PC-9 (cell line): ENCODE results near the gene SRGAP1. TPM values are rescaled to one million over a fixed set of nuclear protein-coding genes. Genes with fewer than 3 reads are reported as not detected.

Experiments used
- BruUV-seq: library from RNA; stranded (reverse); fragments of 400-500 nt; replicated peaks from 2 replicates; lab custom pipeline; 2021; lab: Mats Ljungman, UMichigan
- CTCF ChIA-PET: fragments of 300-600 bp; sonication (Branson Sonifier 250); formaldehyde crosslinking; loops from one replicate; lab custom pipeline; 2022; ENCODE audit warnings: antibody characterized with exemption; lab: Charles Lee
- POLR2A ChIA-PET: fragments of 300-600 bp; sonication (Branson Sonifier 250); formaldehyde crosslinking; loops from one replicate; lab custom pipeline; 2022; ENCODE audit warnings: antibody characterized with exemption; ENCODE audit not compliant: unreplicated experiment; lab: Charles Lee
- DNase-seq, 2 experiments: peaks; one replicate each; pipeline versions ENCODE4 v3.0.0 to v3.0.0-alpha.2; 2015 to 2022; ENCODE audit warnings: mixed read lengths in 1 of 2
- H2AFZ ChIP-seq: fragments of 200-600 bp; sonication (generic); 2 replicates; pipeline ENCODE4 v1.8.1; 2017; ENCODE audit warnings: antibody characterized with exemption
- H3F3A ChIP-seq: fragments of 200-600 bp; sonication (generic); 2 replicates; pipeline ENCODE4 v1.8.1; 2017; ENCODE audit warnings: antibody characterized with exemption, mild to moderate bottlenecking, low read depth; ENCODE audit not compliant: insufficient read depth
- H3K27ac ChIP-seq: fragments of 200-600 bp; sonication (generic); 2 replicates; pipeline ENCODE4 v1.6.1; 2016; ENCODE audit warnings: mixed run types
- H3K27me3 ChIP-seq: fragments of 200-600 bp; sonication (generic); 2 replicates; pipeline ENCODE4 v1.6.1; 2016; ENCODE audit warnings: low read depth, mixed run types; ENCODE audit not compliant: insufficient read depth
- H3K36me3 ChIP-seq: fragments of 200-600 bp; sonication (generic); 2 replicates; pipeline ENCODE4 v1.6.1; 2016; ENCODE audit warnings: low read depth, mixed run types
- H3K4me1 ChIP-seq: fragments of 200-600 bp; sonication (generic); replicated peaks from 2 replicates; pipeline ENCODE4 v1.6.1; 2016; ENCODE audit warnings: mixed run types; ENCODE audit not compliant: insufficient read depth
- H3K4me2 ChIP-seq: fragments of 200-600 bp; sonication (generic); 2 replicates; pipeline ENCODE4 v1.6.1; 2017; ENCODE audit warnings: mixed run types
- H3K4me3 ChIP-seq: fragments of 200-600 bp; sonication (generic); 2 replicates; pipeline ENCODE4 v1.6.1; 2016; ENCODE audit warnings: mixed run types
- H3K79me2 ChIP-seq: fragments of 200-600 bp; sonication (generic); 2 replicates; pipeline ENCODE4 v1.6.1; 2017; ENCODE audit warnings: low read depth, mixed run types
- H3K9me2 ChIP-seq: fragments of 200-600 bp; sonication (generic); 2 replicates; pipeline ENCODE4 v1.8.1; 2017; ENCODE audit warnings: mild to moderate bottlenecking; ENCODE audit not compliant: insufficient read depth
- H3K9me3 ChIP-seq: fragments of 200-600 bp; sonication (generic); 2 replicates; pipeline ENCODE4 v1.8.1; 2016; ENCODE audit warnings: low read depth; ENCODE audit not compliant: insufficient read depth
- H4K20me1 ChIP-seq: fragments of 200-600 bp; sonication (generic); 2 replicates; pipeline ENCODE4 v1.8.1; 2017; ENCODE audit not compliant: insufficient read depth
- EZH2 ChIP-seq: fragments of 200-600 bp; sonication (generic); IDR thresholded peaks from 2 replicates; pipeline ENCODE4 v1.8.0; 2017; ENCODE audit warnings: antibody characterized with exemption, low read depth
- intact Hi-C: fragments of 100-400 bp; cut with micrococcal nuclease; formaldehyde crosslinking; loops from one replicate; pipeline ENCODE4 v1.10.0; 2022; ENCODE audit not compliant: unreplicated experiment
- total RNA-seq: library from RNA; stranded (reverse); gene quantifications from 2 replicates; pipeline ENCODE4 v1.2.3, GENCODE V29; 2021
- TF ChIP-seq, protein P1 (sequence below): fragments of 200-600 bp; sonication (generic); conservative IDR thresholded peaks from 2 replicates; pipeline ENCODE4 v1.6.1; 2017; ENCODE audit warnings: mixed run types, antibody characterized with exemption, mild to moderate bottlenecking, moderate library complexity

The SRGAP1 gene
- total RNA-seq, 1 experiment from 2014 or later, result 24.5 TPM

DNA sequence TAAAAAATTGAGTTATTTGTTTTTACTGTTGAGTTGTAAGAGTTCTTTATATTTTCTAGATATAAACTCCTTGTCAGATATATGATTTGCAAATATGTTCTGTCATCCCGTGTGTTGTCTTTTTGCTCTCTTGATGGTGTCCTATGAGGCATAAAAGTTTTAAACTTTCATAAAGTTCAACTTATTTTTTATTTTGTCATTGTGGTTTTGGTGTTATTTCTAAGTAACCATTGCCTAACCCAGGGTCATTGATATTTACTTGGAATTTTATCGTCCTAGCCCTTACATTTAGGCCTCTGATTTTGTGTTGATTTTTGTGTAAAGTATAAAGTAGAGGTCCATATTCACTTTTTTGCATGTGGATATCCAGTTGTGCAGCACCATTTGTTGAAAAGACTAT lies 63.1 kb downstream of the SRGAP1 start:
- H3K79me2 ChIP-seq, result peaks cover 99% of the 10 kb centered on the region
- intact Hi-C loops, result no loop called here
- no peaks in the 10 kb centered on the region for H3K9me2 ChIP-seq
- BruUV-seq, result no TSS peak
- ChIA-PET POLR2A (no interaction called here), CTCF (no interaction called here)
- H3K27me3 ChIP-seq, result no peaks in the 10 kb centered on the region
- peaks cover 15% of the 10 kb centered on the region for H3F3A ChIP-seq
- H3K4me1 ChIP-seq, result peaks cover 23% of the 10 kb centered on the region
- H3K36me3 ChIP-seq, result peaks cover 11% of the 10 kb centered on the region; the same call in 1 of the 2 replicates
- no peak overlapping the region for H3K4me2 ChIP-seq
- DNase-seq, result no peak
- H3K27ac ChIP-seq, result no peak overlapping the region
- H3K9me3 ChIP-seq, result no peaks in the 10 kb centered on the region; the same call in 1 of the 2 replicates
- H3K4me3 ChIP-seq, result no peak overlapping the region
- no peaks in the 10 kb centered on the region for H4K20me1 ChIP-seq
- TF ChIP-seq, protein P1, sequence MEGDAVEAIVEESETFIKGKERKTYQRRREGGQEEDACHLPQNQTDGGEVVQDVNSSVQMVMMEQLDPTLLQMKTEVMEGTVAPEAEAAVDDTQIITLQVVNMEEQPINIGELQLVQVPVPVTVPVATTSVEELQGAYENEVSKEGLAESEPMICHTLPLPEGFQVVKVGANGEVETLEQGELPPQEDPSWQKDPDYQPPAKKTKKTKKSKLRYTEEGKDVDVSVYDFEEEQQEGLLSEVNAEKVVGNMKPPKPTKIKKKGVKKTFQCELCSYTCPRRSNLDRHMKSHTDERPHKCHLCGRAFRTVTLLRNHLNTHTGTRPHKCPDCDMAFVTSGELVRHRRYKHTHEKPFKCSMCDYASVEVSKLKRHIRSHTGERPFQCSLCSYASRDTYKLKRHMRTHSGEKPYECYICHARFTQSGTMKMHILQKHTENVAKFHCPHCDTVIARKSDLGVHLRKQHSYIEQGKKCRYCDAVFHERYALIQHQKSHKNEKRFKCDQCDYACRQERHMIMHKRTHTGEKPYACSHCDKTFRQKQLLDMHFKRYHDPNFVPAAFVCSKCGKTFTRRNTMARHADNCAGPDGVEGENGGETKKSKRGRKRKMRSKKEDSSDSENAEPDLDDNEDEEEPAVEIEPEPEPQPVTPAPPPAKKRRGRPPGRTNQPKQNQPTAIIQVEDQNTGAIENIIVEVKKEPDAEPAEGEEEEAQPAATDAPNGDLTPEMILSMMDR, result no peak
- no peak for TF ChIP-seq EZH2
- H2AFZ ChIP-seq, result no peak overlapping the region

GRCh38 chr12:63909746-63910145 lies 65.2 kb downstream of the SRGAP1 start:
- Histone ChIP-seq H4K20me1 (no peaks in the 10 kb centered on the region), H3K9me2 (no peaks in the 10 kb centered on the region), H3K36me3 (peaks cover 4% of the 10 kb centered on the region; the same call in 1 of the 2 replicates), H3K9me3 (no peaks in the 10 kb centered on the region), H3F3A (peaks cover 16% of the 10 kb centered on the region), H2AFZ (no peak overlapping the region), H3K27ac (no peak overlapping the region), H3K27me3 (no peaks in the 10 kb centered on the region), H3K4me1 (peaks cover 27% of the 10 kb centered on the region), H3K4me2 (no peak overlapping the region), H3K79me2 (peaks cover 97% of the 10 kb centered on the region), H3K4me3 (no peak overlapping the region)
- no TSS peak for BruUV-seq
- TF ChIP-seq EZH2, result no peak
- TF ChIP-seq, protein P1, result no peak
- ChIA-PET CTCF (no interaction called here), POLR2A (no interaction called here)
- intact Hi-C loops, result loop anchor here (10.0 kb wide), 3 partner anchors 275 to 765 kb away; no protein-coding TSS in a partner anchor
- DNase-seq, result no peak

- H3K79me2 ChIP-seq, result peaks cover 97% of the 10 kb centered on the region
- H3K4me1 ChIP-seq, result peaks cover 29% of the 10 kb centered on the region
- H3K4me3 ChIP-seq, result no peak overlapping the region
- BruUV-seq, result no TSS peak
- no peaks in the 10 kb centered on the region for H3K27me3 ChIP-seq
- ChIA-PET CTCF (no interaction called here), POLR2A (no interaction called here)
- intact Hi-C loops, result loop anchor here (10.0 kb wide), 3 partner anchors 273 to 763 kb away; no protein-coding TSS in a partner anchor
- TF ChIP-seq, protein P1, result no peak
- no peak for TF ChIP-seq EZH2
- no peaks in the 10 kb centered on the region for H4K20me1 ChIP-seq
- no peak overlapping the region for H3K4me2 ChIP-seq
- peaks cover 4% of the 10 kb centered on the region; the same call in 1 of the 2 replicates for H3K36me3 ChIP-seq
- DNase-seq, result no peak
- H3K9me2 ChIP-seq, result no peaks in the 10 kb centered on the region
- H2AFZ ChIP-seq, result no peak overlapping the region
- no peaks in the 10 kb centered on the region for H3K9me3 ChIP-seq
- H3F3A ChIP-seq, result peaks cover 21% of the 10 kb centered on the region
- H3K27ac ChIP-seq, result no peak overlapping the region
Observed at GRCh38 chr12:63911341-63911740, 66.8 kb downstream of the SRGAP1 start.
